Mesenchymal stem cell (in vitro differentiated cells and primary cell): Measurements from ENCODE around the gene RAD51B.

Source experiments
- DNase-seq: peaks from one replicate; pipeline ENCODE4 v3.0.0-alpha.2; 2013
- H2AFZ ChIP-seq: one replicate; pipeline ENCODE4 v1.6.1; 2013; ENCODE audit warnings: low read depth, mild to moderate bottlenecking, control low read depth, inconsistent platforms, low read length, moderate library complexity
- H2AK5ac ChIP-seq: 2 replicates; pipeline ENCODE4 v1.6.1; 2013; ENCODE audit warnings: low read length, moderate library complexity, mild to moderate bottlenecking, inconsistent platforms; ENCODE audit not compliant: severe bottlenecking
- H2BK120ac ChIP-seq: one replicate; pipeline ENCODE4 v1.6.1; 2013; ENCODE audit warnings: low read depth, mild to moderate bottlenecking, inconsistent platforms, low read length, moderate library complexity
- H2BK12ac ChIP-seq, 2 experiments: one replicate each; pipeline ENCODE4 v1.6.1; 2013; ENCODE audit warnings: inconsistent platforms in 2 of 2, low read length in 2 of 2, mild to moderate bottlenecking in 2 of 2, moderate library complexity in 2 of 2, control low read depth in 1 of 2
- H2BK15ac ChIP-seq: one replicate; pipeline ENCODE4 v1.6.1; 2013; ENCODE audit warnings: mild to moderate bottlenecking, low read depth, inconsistent platforms; ENCODE audit not compliant: poor library complexity, severe bottlenecking
- H2BK5ac ChIP-seq: 2 replicates; pipeline ENCODE4 v1.6.1; 2013; ENCODE audit warnings: low read depth, mild to moderate bottlenecking, low read length, control low read depth, inconsistent platforms; ENCODE audit not compliant: poor library complexity, severe bottlenecking
- H3K14ac ChIP-seq, 2 experiments: one replicate each; pipeline ENCODE4 v1.6.1; 2013; ENCODE audit warnings: inconsistent platforms in 2 of 2, low read length in 2 of 2, control low read depth in 1 of 2, mild to moderate bottlenecking in 1 of 2, moderate library complexity in 1 of 2
- H3K18ac ChIP-seq, 2 experiments: one replicate each; pipeline ENCODE4 v1.6.1; 2013; ENCODE audit warnings: inconsistent platforms in 2 of 2, low read length in 2 of 2, control low read depth in 1 of 2, low read depth in 1 of 2, mild to moderate bottlenecking in 1 of 2
- H3K23ac ChIP-seq, 2 experiments: one replicate each; pipeline ENCODE4 v1.6.1; 2013; ENCODE audit warnings: inconsistent platforms in 2 of 2, low read length in 2 of 2, mild to moderate bottlenecking in 2 of 2, moderate library complexity in 2 of 2, control low read depth in 1 of 2
- H3K27ac ChIP-seq: 2 replicates; pipeline ENCODE4 v1.5.1; 2013; ENCODE audit warnings: mild to moderate bottlenecking, moderate library complexity, low read length, control low read depth, inconsistent platforms; ENCODE audit not compliant: poor library complexity, severe bottlenecking
- H3K27me3 ChIP-seq, 2 experiments: 2 replicates each; pipeline versions ENCODE4 v1.6.1 to v1.7.0; 2013; ENCODE audit warnings: low read length in 2 of 2, mild to moderate bottlenecking in 2 of 2, moderate library complexity in 2 of 2, control low read depth in 1 of 2, inconsistent platforms in 1 of 2; ENCODE audit not compliant: control insufficient read depth in 1 of 2, insufficient read depth in 1 of 2
- H3K36me3 ChIP-seq, 2 experiments: 2 replicates each; pipeline versions ENCODE4 v1.6.1 to v1.7.0; 2013; ENCODE audit warnings: low read length in 2 of 2, control low read depth in 1 of 2, inconsistent platforms in 1 of 2, low read depth in 1 of 2, mild to moderate bottlenecking in 1 of 2; ENCODE audit not compliant: insufficient read depth in 2 of 2, control insufficient read depth in 1 of 2
- H3K4ac ChIP-seq, 2 experiments: one replicate each; pipeline ENCODE4 v1.6.1; 2013; ENCODE audit warnings: inconsistent platforms in 2 of 2, low read length in 2 of 2, mild to moderate bottlenecking in 2 of 2, moderate library complexity in 2 of 2, control low read depth in 1 of 2, low read depth in 1 of 2
- H3K4me1 ChIP-seq: 2 replicates; pipeline ENCODE4 v1.6.1; 2013; ENCODE audit warnings: low read depth, low read length, control low read depth; ENCODE audit not compliant: control insufficient read depth, insufficient read depth
- H3K4me2 ChIP-seq: 2 replicates; pipeline ENCODE4 v1.6.1; 2013; ENCODE audit warnings: low read length, mild to moderate bottlenecking, inconsistent platforms; ENCODE audit not compliant: poor library complexity, severe bottlenecking
- H3K4me3 ChIP-seq, 2 experiments: 2 replicates each; pipeline versions ENCODE4 v1.5.1 to v1.7.0; 2013; ENCODE audit warnings: low read length in 2 of 2, mild to moderate bottlenecking in 2 of 2, control low read depth in 1 of 2, low read depth in 1 of 2; ENCODE audit not compliant: insufficient read depth in 1 of 2
- H3K79me1 ChIP-seq: replicated peaks from 2 replicates; pipeline ENCODE4 v1.6.1; 2013; ENCODE audit warnings: mild to moderate bottlenecking, control low read depth, low read length, inconsistent platforms; ENCODE audit not compliant: poor library complexity, severe bottlenecking
- H3K9ac ChIP-seq: 2 replicates; pipeline ENCODE4 v1.7.0; 2013; ENCODE audit warnings: mild to moderate bottlenecking, low read length, moderate library complexity
- H3K9me3 ChIP-seq: 2 replicates; pipeline ENCODE4 v1.7.0; 2013; ENCODE audit warnings: mild to moderate bottlenecking, low read length; ENCODE audit not compliant: control insufficient read depth
- H4K8ac ChIP-seq: one replicate; pipeline ENCODE4 v1.6.1; 2013; ENCODE audit warnings: inconsistent platforms, mild to moderate bottlenecking, low read length, moderate library complexity
- H4K91ac ChIP-seq: one replicate; pipeline ENCODE4 v1.6.1; 2013; ENCODE audit warnings: mild to moderate bottlenecking, low read length, inconsistent platforms
- WGBS: methylation state at CpG from one replicate; pipeline ENCODE4 v1.1.7; 2013; ENCODE audit warnings: mixed read lengths; 5-methylcytosine and 5-hydroxymethylcytosine counted together

Gene RAD51B

GRCh38 chr14:68630611-68631393, 811.2 kb downstream of the RAD51B start:
- DNase-seq: no peak
- H4K91ac ChIP-seq: peak overlapping the region; percentile 53
- H3K27me3 ChIP-seq: no peaks in the 10 kb centered on the region
- no peak overlapping the region for H3K23ac ChIP-seq
- peak overlapping the region; percentile 71 for H2BK120ac ChIP-seq
- no peak overlapping the region for H2BK5ac ChIP-seq
- no peak overlapping the region for H2AK5ac ChIP-seq
- peaks cover 5% of the 10 kb centered on the region for H3K4me1 ChIP-seq
- peak overlapping the region; percentile 33 for H4K8ac ChIP-seq
- no peaks in the 10 kb centered on the region for H3K36me3 ChIP-seq
- no peak overlapping the region for H3K27ac ChIP-seq
- H3K18ac ChIP-seq: peak overlapping the region in 1 of 2 experiments; percentile 90
- no peak overlapping the region for H3K9ac ChIP-seq
- no peaks in the 10 kb centered on the region for H3K9me3 ChIP-seq
- H3K4me3 ChIP-seq: no peak overlapping the region
- peak overlapping the region; percentile 57 to 87 for H2BK12ac ChIP-seq
- H3K14ac ChIP-seq: peak overlapping the region in 1 of 2 experiments; percentile 55
- peak overlapping the region; percentile 88 for H2BK15ac ChIP-seq
- no peaks in the 10 kb centered on the region for H3K79me1 ChIP-seq
- no peak overlapping the region for H2AFZ ChIP-seq
- no peak overlapping the region for H3K4me2 ChIP-seq
- WGBS: 97% methylated on average over 11 of the region's 11 CpGs
- H3K4ac ChIP-seq: peak overlapping the region; percentile 55 to 84

DNA sequence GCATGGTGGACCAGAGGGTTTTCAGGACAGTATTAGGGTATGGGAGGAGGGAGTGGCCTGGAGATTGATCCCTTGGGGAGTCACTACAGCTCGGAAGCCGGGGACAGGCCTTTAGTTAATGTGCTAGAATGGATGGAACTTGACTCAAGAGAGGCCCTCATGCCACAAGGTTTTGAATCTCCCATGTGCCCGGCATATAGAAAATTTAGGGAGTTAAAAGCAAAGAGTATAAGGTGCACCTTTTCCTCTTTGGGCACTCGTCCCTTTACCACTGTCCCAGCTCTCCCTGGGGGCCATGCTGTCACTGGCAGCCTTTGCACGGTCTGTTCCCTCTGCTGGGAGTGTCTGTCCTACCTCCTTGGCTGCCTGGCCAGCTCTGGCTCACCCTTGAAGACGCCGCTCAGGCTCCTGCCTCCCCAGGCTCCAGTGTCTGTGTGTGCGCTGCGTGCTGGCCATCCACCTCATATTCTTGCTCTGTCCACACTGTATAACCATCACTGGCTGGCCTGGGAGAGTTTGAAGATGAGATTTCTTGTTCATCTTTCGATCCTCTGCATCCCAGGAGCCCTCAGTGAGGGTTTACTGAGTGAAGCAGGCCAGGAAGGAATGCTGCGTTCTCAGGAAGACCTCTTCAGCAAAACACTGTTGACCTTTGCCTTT, 811.9 kb downstream of the RAD51B start:
- peak; percentile 52 for DNase-seq
- H3K79me1 ChIP-seq: no peaks in the 10 kb centered on the region
- H3K27ac ChIP-seq: no peak overlapping the region
- H2BK5ac ChIP-seq: no peak overlapping the region
- H4K8ac ChIP-seq: peak overlapping the region; percentile 33
- no peak overlapping the region for H3K4me3 ChIP-seq
- H3K27me3 ChIP-seq: no peaks in the 10 kb centered on the region
- peak overlapping the region; percentile 49 for H3K9ac ChIP-seq
- no peak overlapping the region for H2BK15ac ChIP-seq
- peak overlapping the region; percentile 54 for H2BK120ac ChIP-seq
- no peak overlapping the region for H3K4me2 ChIP-seq
- H4K91ac ChIP-seq: peak overlapping the region; percentile 53
- H3K9me3 ChIP-seq: no peaks in the 10 kb centered on the region
- no peak overlapping the region for H2AK5ac ChIP-seq
- H2AFZ ChIP-seq: no peak overlapping the region
- no peaks in the 10 kb centered on the region for H3K36me3 ChIP-seq
- WGBS: 79% methylated on average over 11 of the region's 11 CpGs
- peaks cover 5% of the 10 kb centered on the region for H3K4me1 ChIP-seq
- H3K18ac ChIP-seq: peak overlapping the region; percentile 58 to 90
- H3K23ac ChIP-seq: no peak overlapping the region
- H2BK12ac ChIP-seq: peak overlapping the region; percentile 41 to 83
- peak overlapping the region; percentile 55 to 84 for H3K4ac ChIP-seq
- peak overlapping the region in 1 of 2 experiments; percentile 68 for H3K14ac ChIP-seq

DNA sequence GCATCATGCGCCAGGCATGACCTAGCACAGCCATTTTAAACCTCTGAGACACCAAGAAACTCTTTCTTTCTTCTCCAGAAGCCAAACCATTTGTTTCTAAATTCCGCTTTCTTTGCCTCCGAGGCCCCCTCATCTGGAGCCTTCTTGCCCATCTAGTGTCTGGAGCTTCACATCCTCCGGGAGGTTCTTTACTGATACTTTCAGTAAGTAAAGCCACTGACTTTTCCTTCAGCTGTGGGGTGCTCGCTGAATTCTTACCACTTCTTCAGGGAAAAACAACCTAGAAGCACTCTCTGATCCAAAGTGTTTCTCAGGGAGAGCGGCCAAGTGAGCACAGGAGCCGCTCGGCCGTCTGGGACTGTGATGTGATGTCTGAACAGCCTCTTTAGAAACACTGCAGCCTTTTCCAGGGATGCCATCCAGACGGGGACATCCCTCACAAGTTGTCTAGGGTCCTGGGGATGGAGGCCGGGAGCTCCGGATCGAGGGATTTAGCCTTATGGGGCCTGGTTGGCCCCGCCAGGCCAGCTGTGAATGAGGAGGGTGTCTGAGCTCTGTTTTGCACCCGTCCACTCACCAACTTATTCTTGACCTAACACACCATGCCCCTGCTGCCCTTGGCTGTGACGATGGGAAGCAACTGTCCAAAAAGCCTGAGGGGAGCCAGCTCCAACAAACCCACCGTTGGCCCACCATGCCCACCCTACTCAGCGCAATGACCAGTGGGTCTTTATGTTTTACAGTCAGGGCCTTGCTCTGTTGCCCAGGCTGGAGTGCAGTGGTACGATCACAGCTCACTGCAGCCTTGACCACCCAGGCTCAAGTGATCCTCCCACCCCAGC, 812.7 kb downstream of the RAD51B start:
- Histone ChIP-seq H3K18ac (peak overlapping the region; percentile 58 to 90), H3K9ac (peak overlapping the region; percentile 49)

More for the DNA sequence above, 812.7 kb downstream of the RAD51B start:
- no peak overlapping the region for H3K27ac ChIP-seq
- no peak overlapping the region for H3K23ac ChIP-seq
- no peak overlapping the region for H3K4me2 ChIP-seq
- H3K9me3 ChIP-seq: no peaks in the 10 kb centered on the region
- no peak overlapping the region for H2AK5ac ChIP-seq
- WGBS: 86% methylated on average over 18 of the region's 19 CpGs
- H2BK12ac ChIP-seq: peak overlapping the region; percentile 85 to 91
- peak overlapping the region; percentile 96 for H4K91ac ChIP-seq
- H3K14ac ChIP-seq: peak overlapping the region in 1 of 2 experiments; percentile 62
- H3K36me3 ChIP-seq: no peaks in the 10 kb centered on the region
- no peak overlapping the region for H2BK5ac ChIP-seq
- H3K79me1 ChIP-seq: no peaks in the 10 kb centered on the region
- H4K8ac ChIP-seq: peak overlapping the region; percentile 71
- peak overlapping the region; percentile 91 for H2BK120ac ChIP-seq
- peak overlapping the region; percentile 78 to 95 for H3K4ac ChIP-seq
- H2BK15ac ChIP-seq: peak overlapping the region; percentile 60
- H3K4me3 ChIP-seq: no peak overlapping the region
- H3K4me1 ChIP-seq: peaks cover 2% of the 10 kb centered on the region
- no peak for DNase-seq
- no peaks in the 10 kb centered on the region for H3K27me3 ChIP-seq
- no peak overlapping the region for H2AFZ ChIP-seq
